ENCODE measurements around the gene KANSL2. TPM values are rescaled to one million over a fixed set of nuclear protein-coding genes. Genes with fewer than 3 reads are reported as not detected.

The KANSL2 gene
- polyA plus RNA-seq, 1 donor from 2014 or later: 116 TPM

DNA sequence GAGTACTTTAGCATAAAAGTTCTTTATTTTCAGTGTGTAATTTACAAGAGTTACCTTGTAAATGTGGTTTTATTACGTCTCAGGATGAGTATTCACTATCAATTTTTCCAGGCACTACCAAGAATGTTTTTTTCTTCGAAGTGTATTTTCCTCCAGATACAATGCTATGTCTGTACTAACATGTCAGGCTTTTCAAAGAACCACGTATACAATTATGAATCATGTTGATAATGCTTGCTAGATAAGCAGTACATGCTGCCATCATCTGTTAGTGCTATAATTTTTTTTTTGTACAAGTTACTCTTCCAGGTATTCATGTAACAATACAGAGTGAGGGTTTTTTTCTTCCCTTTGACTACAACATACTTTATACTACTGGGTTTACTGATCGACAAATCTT is 5.6 kb upstream of the KANSL2 start:
- no peak overlapping the region for H3K4me3 ChIP-seq (ENCODE audit: low read length)
- no peaks in the 10 kb centered on the region for H3F3A ChIP-seq (ENCODE audit: insufficient read depth, low read length, poor library complexity, severe bottlenecking)
- no peak for TF ChIP-seq POLR2AphosphoS5 (IDR thresholded peaks at IDR 0.05)

GRCh38 chr12:48686615-48687334 is 4.7 kb upstream of the KANSL2 start:
- Histone ChIP-seq H3K36me3 (ENCODE audit: insufficient read depth, low read length) (no peaks in the 10 kb centered on the region), H3K79me2 (replicated peaks; ENCODE audit: insufficient read depth, low read length) (peaks cover under 1% of the 10 kb centered on the region), H3K9ac (ENCODE audit: low read length) (no peak overlapping the region), H3F3A (ENCODE audit: insufficient read depth, low read length, poor library complexity, severe bottlenecking) (no peaks in the 10 kb centered on the region), H2AFZ (ENCODE audit: low read depth, low read length) (no peak overlapping the region), H3K4me2 (ENCODE audit: low read length) (no peak overlapping the region), H3K27ac (ENCODE audit: low read length) (no peak overlapping the region), H3K9me3 (ENCODE audit: low read length) (no peaks in the 10 kb centered on the region), H3K4me3 (ENCODE audit: low read length) (no peak overlapping the region), H3K27me3 (ENCODE audit: insufficient read depth, low read depth, low read length) (no peaks in the 10 kb centered on the region), H4K20me1 (ENCODE audit: insufficient read depth) (no peaks in the 10 kb centered on the region), H3K9me2 (ENCODE audit: insufficient read depth, low read length) (no peaks in the 10 kb centered on the region)
- TF ChIP-seq RAD21 (conservative IDR thresholded peaks at IDR 0.05) (no peak), EP300 (conservative IDR thresholded peaks at IDR 0.05; ENCODE audit: poor library complexity, severe bottlenecking) (no peak), TAF1 (IDR thresholded peaks at IDR 0.05; ENCODE audit: low read depth) (no peak)
- TF ChIP-seq, protein P1, sequence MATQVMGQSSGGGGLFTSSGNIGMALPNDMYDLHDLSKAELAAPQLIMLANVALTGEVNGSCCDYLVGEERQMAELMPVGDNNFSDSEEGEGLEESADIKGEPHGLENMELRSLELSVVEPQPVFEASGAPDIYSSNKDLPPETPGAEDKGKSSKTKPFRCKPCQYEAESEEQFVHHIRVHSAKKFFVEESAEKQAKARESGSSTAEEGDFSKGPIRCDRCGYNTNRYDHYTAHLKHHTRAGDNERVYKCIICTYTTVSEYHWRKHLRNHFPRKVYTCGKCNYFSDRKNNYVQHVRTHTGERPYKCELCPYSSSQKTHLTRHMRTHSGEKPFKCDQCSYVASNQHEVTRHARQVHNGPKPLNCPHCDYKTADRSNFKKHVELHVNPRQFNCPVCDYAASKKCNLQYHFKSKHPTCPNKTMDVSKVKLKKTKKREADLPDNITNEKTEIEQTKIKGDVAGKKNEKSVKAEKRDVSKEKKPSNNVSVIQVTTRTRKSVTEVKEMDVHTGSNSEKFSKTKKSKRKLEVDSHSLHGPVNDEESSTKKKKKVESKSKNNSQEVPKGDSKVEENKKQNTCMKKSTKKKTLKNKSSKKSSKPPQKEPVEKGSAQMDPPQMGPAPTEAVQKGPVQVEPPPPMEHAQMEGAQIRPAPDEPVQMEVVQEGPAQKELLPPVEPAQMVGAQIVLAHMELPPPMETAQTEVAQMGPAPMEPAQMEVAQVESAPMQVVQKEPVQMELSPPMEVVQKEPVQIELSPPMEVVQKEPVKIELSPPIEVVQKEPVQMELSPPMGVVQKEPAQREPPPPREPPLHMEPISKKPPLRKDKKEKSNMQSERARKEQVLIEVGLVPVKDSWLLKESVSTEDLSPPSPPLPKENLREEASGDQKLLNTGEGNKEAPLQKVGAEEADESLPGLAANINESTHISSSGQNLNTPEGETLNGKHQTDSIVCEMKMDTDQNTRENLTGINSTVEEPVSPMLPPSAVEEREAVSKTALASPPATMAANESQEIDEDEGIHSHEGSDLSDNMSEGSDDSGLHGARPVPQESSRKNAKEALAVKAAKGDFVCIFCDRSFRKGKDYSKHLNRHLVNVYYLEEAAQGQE (IDR thresholded peaks at IDR 0.05; ENCODE audit: borderline replicate concordance): no peak

More for the DNA sequence above, 5.6 kb upstream of the KANSL2 start:
- no peaks in the 10 kb centered on the region for H3K27me3 ChIP-seq (ENCODE audit: insufficient read depth, low read depth, low read length)
- H3K36me3 ChIP-seq (ENCODE audit: insufficient read depth, low read length): no peaks in the 10 kb centered on the region
- no peak overlapping the region for H2AFZ ChIP-seq (ENCODE audit: low read depth, low read length)
- H3K27ac ChIP-seq (ENCODE audit: low read length): no peak overlapping the region
- no peaks in the 10 kb centered on the region for H4K20me1 ChIP-seq (ENCODE audit: insufficient read depth)
- no peaks in the 10 kb centered on the region for H3K79me2 ChIP-seq (replicated peaks; ENCODE audit: insufficient read depth, low read length)
- H3K4me2 ChIP-seq (ENCODE audit: low read length): no peak overlapping the region
- no peaks in the 10 kb centered on the region for H3K9me3 ChIP-seq (ENCODE audit: low read length)
- H3K9me2 ChIP-seq (ENCODE audit: insufficient read depth, low read length): no peaks in the 10 kb centered on the region
- H3K9ac ChIP-seq (ENCODE audit: low read length): no peak overlapping the region

DNA sequence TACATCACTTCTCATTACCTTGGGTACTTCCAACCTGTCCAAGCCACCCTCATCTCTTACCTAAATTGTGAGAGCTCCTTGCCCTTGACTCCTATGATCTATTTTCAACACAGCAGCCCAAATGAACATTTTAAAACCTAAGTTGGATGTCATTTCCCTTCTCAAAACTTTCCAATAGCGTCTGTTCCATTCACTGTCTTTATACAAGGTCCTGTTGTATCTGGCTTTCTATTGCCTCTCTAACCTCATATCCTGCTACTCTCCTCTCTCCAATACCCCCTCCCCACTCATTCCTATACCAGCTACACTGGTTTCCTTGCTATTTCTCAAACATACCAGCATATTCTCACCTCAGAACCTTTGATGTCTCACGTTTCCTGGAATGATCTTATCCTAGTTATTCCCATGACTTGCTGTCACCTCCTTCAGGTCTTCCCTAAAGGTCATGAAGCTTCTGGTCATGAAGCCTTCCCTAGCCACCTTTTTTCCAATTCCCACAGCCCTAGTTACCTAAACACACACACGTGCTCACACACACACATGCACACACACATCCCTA is 4.1 kb upstream of the KANSL2 start:
- Histone ChIP-seq H3K27ac (ENCODE audit: low read length) (no peak overlapping the region), H4K20me1 (ENCODE audit: insufficient read depth) (no peaks in the 10 kb centered on the region), H3K9ac (ENCODE audit: low read length) (no peak overlapping the region), H3F3A (ENCODE audit: insufficient read depth, low read length, poor library complexity, severe bottlenecking) (no peaks in the 10 kb centered on the region), H3K9me3 (ENCODE audit: low read length) (no peaks in the 10 kb centered on the region), H3K4me3 (ENCODE audit: low read length) (no peak overlapping the region), H3K36me3 (ENCODE audit: insufficient read depth, low read length) (no peaks in the 10 kb centered on the region), H3K9me2 (ENCODE audit: insufficient read depth, low read length) (no peaks in the 10 kb centered on the region), H2AFZ (ENCODE audit: low read depth, low read length) (no peak overlapping the region), H3K79me2 (replicated peaks; ENCODE audit: insufficient read depth, low read length) (peaks cover 7% of the 10 kb centered on the region), H3K4me2 (ENCODE audit: low read length) (no peak overlapping the region), H3K27me3 (ENCODE audit: insufficient read depth, low read depth, low read length) (no peaks in the 10 kb centered on the region)
- TF ChIP-seq EP300 (conservative IDR thresholded peaks at IDR 0.05; ENCODE audit: poor library complexity, severe bottlenecking) (no peak), TAF1 (IDR thresholded peaks at IDR 0.05; ENCODE audit: low read depth) (no peak)
- TF ChIP-seq, protein P2, sequence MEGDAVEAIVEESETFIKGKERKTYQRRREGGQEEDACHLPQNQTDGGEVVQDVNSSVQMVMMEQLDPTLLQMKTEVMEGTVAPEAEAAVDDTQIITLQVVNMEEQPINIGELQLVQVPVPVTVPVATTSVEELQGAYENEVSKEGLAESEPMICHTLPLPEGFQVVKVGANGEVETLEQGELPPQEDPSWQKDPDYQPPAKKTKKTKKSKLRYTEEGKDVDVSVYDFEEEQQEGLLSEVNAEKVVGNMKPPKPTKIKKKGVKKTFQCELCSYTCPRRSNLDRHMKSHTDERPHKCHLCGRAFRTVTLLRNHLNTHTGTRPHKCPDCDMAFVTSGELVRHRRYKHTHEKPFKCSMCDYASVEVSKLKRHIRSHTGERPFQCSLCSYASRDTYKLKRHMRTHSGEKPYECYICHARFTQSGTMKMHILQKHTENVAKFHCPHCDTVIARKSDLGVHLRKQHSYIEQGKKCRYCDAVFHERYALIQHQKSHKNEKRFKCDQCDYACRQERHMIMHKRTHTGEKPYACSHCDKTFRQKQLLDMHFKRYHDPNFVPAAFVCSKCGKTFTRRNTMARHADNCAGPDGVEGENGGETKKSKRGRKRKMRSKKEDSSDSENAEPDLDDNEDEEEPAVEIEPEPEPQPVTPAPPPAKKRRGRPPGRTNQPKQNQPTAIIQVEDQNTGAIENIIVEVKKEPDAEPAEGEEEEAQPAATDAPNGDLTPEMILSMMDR (IDR thresholded peaks at IDR 0.05; ENCODE audit: poor library complexity, severe bottlenecking): no peak
- TF ChIP-seq, protein P1 (IDR thresholded peaks at IDR 0.05; ENCODE audit: borderline replicate concordance): no peak
